Tibial artery (tissue), 4 donors: ENCODE measurements around the gene SLC2A2.

Experiments used
- DNase-seq, 2 donors: peaks; one replicate each; pipeline ENCODE4 v3.0.0-alpha.2; 2019
- H3K27ac ChIP-seq, 2 donors: fragments of 200-600 bp; sonication (generic) in 1 of 2; 1 replicate in 1 of 2; 2 replicates in 1 of 2; pipeline ENCODE4 v1.5.1; 2018 to 2019; ENCODE audit warnings: mild to moderate bottlenecking in 1 of 2
- H3K27me3 ChIP-seq, 2 donors: fragments of 200-600 bp; sonication (generic) in 1 of 2; one replicate each; pipeline versions ENCODE4 v1.5.1 to v1.6.0; 2016 to 2019
- H3K36me3 ChIP-seq, 3 donors: fragments of 200-600 bp; sonication (generic) in 2 of 3; one replicate each; pipeline ENCODE4 v1.5.1; 2016 to 2019; ENCODE audit warnings: mild to moderate bottlenecking in 2 of 3
- H3K4me1 ChIP-seq, 4 donors: fragments of 200-600 bp; sonication (generic) in 2 of 4; 1 replicate in 3 of 4; 2 replicates in 1 of 4; pipeline ENCODE4 v1.5.1; 2016 to 2019
- H3K4me3 ChIP-seq, 2 donors: fragments of 200-600 bp; sonication (generic) in 1 of 2; 1 replicate in 1 of 2; 2 replicates in 1 of 2; pipeline ENCODE4 v1.5.1; 2018 to 2019; ENCODE audit warnings: mild to moderate bottlenecking in 2 of 2
- H3K9me3 ChIP-seq, 3 donors: fragments of 200-600 bp; sonication (generic) in 1 of 3; one replicate each; pipeline ENCODE4 v1.5.1; 2016 to 2019
- CTCF ChIP-seq, 2 experiments: fragments of 200-600 bp in 1 of 2; fragments of 450-650 bp in 1 of 2; IDR thresholded peaks; one replicate each; pipeline ENCODE4 v1.5.1; 2017 to 2019; ENCODE audit warnings: antibody characterized with exemption in 2 of 2, mild to moderate bottlenecking in 1 of 2, moderate library complexity in 1 of 2
- intact Hi-C: fragments of 100-400 bp; cut with DNase I; formaldehyde crosslinking; loops from one replicate; pipeline ENCODE4 v1.15.0; 2023; ENCODE audit warnings: low total_unique reads

The SLC2A2 gene

GRCh38 chr3:170997961-170998913 lies 28.3 kb downstream of the SLC2A2 start:
- intact Hi-C loops: no loop called here
- H3K27me3 ChIP-seq: no peaks in the 10 kb centered on the region
- H3K9me3 ChIP-seq: no peaks in the 10 kb centered on the region
- H3K4me1 ChIP-seq: peaks cover 0 to 34% (median 10%) of the 10 kb centered on the region in 4 donors
- DNase-seq: no peak
- H3K36me3 ChIP-seq: no peaks in the 10 kb centered on the region
- TF ChIP-seq CTCF (IDR thresholded peaks at IDR 0.05): no peak
- H3K4me3 ChIP-seq: no peak overlapping the region
- H3K27ac ChIP-seq: no peak overlapping the region

GRCh38 chr3:170992854-170993253 lies 33.7 kb downstream of the SLC2A2 start:
- no peaks in the 10 kb centered on the region for H3K9me3 ChIP-seq
- H3K36me3 ChIP-seq: no peaks in the 10 kb centered on the region
- H3K4me1 ChIP-seq: peaks cover 0 to 6% (median 4%) of the 10 kb centered on the region in 4 donors
- intact Hi-C loops: no loop called here
- no peak for TF ChIP-seq CTCF (IDR thresholded peaks at IDR 0.05)
- no peaks in the 10 kb centered on the region for H3K27me3 ChIP-seq
- DNase-seq: no peak
- H3K4me3 ChIP-seq: no peak overlapping the region
- H3K27ac ChIP-seq: no peak overlapping the region

GRCh38 chr3:170991664-170992063 lies 34.9 kb downstream of the SLC2A2 start:
- Histone ChIP-seq H3K27me3 (no peaks in the 10 kb centered on the region), H3K36me3 (no peaks in the 10 kb centered on the region), H3K9me3 (no peaks in the 10 kb centered on the region), H3K27ac (no peak overlapping the region), H3K4me3 (no peak overlapping the region), H3K4me1 (no peaks in the 10 kb centered on the region)
- DNase-seq: no peak
- intact Hi-C loops: no loop called here
- no peak for TF ChIP-seq CTCF (IDR thresholded peaks at IDR 0.05)

DNA sequence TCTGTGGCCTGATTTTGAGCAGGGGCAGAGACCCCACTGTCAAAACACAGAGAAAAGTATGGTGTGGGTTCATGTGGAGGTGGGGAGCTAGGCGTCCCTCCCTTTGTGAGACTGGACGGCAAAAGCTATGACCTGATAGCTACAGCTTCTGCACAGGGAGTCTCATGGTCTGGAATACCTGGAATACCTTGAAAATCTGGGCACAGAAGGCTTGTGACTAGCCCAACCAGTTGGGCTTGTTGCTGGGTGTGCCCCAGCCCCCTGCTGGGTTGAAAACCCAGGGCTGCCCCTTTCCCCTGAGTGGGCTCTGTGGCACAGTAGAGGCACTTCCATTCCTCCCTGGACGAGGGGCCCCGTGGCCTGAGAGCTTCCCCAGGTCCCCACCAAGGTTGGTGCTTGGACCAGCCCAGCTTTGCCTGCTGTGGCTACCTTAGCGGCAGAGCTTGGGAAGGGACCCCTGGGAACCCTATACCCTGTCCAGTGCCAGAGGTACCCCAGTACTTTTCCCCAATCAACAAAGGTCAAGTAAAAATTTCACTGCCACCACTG lies 37.3 kb downstream of the SLC2A2 start:
- H3K9me3 ChIP-seq: no peaks in the 10 kb centered on the region
- H3K27ac ChIP-seq: no peak overlapping the region
- intact Hi-C loops: no loop called here
- H3K36me3 ChIP-seq: no peaks in the 10 kb centered on the region
- no peak overlapping the region for H3K4me3 ChIP-seq
- no peaks in the 10 kb centered on the region for H3K27me3 ChIP-seq
- H3K4me1 ChIP-seq: no peaks in the 10 kb centered on the region
- no peak for TF ChIP-seq CTCF (IDR thresholded peaks at IDR 0.05)
- no peak for DNase-seq

- no peak for DNase-seq
- no peak overlapping the region for H3K27ac ChIP-seq
- no peak overlapping the region for H3K4me3 ChIP-seq
- no peaks in the 10 kb centered on the region for H3K9me3 ChIP-seq
- H3K4me1 ChIP-seq: no peaks in the 10 kb centered on the region
- intact Hi-C loops: no loop called here
- TF ChIP-seq CTCF (IDR thresholded peaks at IDR 0.05): no peak
- H3K27me3 ChIP-seq: no peaks in the 10 kb centered on the region
- no peaks in the 10 kb centered on the region for H3K36me3 ChIP-seq
Observed at GRCh38 chr3:170988378-170988777, 38.1 kb downstream of the SLC2A2 start.
